ENCODE results near the gene AACS.

- TF ChIP-seq CTCF (IDR thresholded peaks at IDR 0.05), result no peak
- TF ChIP-seq POLR2A (IDR thresholded peaks at IDR 0.05), result no peak
Observed at GRCh38 chr12:125092108-125092871, 27.1 kb downstream of the AACS start.

Measured in right lobe of liver (tissue), 4 donors.